Raji (cell line): ENCODE results near the gene STOM.

Source experiments
- POLR2A ChIP-seq: IDR thresholded peaks from 2 replicates; pipeline ENCODE4 v1.6.1; 2011; ENCODE audit warnings: low read depth, low read length, control low read depth; ENCODE audit not compliant: insufficient read depth

Gene STOM

DNA sequence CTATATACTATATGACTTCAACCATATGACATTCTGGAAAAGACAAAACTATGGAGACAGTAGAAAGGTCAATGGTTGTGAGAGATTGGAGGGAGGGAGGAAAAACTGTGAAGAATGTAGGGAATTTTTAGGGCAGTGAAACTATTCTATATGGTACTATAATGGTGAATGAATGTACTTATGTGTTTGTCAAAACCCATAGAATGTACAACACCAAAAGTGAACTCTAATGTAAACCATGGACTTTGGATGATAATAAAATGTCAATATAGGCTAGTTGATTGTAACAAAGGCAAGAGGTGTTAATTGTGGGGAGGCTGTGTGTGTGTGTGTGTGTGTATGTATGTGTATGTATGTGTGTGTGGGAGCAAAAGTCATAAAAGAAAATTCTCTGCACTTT is 10.8 kb upstream of the STOM start:
- TF ChIP-seq POLR2A, result no peak

DNA sequence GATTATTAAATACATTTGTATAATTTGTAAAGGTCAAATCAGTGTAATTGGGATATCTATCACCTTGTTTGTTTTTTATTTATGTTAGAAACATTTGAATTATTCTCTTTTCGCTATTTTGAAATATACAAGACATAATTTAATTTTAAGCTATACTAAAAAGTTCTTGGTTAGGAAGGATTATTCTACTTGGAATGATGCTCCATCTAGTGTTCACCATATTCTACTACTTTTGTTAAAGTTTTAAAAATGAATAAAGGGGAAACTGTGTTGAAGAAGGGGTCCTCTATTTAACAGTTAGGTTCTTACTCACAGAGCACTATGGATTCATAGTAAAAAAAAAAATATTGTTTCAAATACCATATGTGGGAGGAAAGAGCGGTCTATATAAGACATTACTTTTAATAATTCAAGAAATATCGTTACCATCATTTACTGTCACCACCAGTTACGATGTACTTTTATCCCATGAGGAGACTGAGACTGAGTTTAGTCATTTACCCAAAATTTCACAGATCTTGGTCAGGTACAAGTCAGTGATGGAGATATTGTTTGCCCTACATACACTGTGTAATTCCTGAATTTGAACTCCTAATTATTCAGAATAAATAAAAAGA is 6.3 kb upstream of the STOM start:
- no peak for TF ChIP-seq POLR2A

- no peak for TF ChIP-seq POLR2A
Measured at GRCh38 chr9:121373011-121373729, 3.1 kb upstream of the STOM start.

DNA sequence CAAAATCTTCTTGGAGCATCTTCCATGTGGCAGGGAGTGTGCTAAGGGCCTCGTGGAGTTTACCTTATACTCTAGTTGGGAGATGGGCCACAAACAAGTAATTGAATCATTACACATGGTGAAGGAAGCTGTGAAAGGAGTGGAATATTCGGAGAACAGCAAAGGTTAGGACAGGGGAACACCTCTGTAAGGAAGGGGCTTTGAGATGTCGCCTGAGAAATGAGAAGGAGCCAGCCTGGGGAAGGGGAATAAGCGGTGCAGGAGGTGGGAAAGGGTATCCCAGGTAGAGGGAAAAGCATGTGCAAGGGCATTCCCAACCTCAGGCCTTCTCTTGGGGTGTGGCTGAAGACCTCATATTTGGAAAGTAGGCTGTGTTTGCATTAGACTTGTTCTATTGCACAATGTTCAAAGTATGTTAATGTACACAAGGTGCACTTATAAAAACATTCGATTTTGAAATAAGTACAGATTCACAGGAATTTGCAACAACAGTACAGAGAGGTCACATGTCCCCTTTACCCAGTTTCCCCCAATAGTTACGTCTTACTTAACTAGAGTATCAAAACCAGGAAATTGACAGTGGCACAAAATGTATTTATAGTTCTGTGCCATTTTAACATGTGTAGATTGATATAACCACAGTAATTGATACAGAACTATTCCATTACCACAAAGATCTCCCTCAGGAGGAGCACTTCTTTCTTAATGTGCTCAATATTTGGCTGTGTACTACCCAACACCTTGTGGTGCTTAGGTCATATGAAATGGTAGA is 2.4 kb upstream of the STOM start:
- no peak for TF ChIP-seq POLR2A

- TF ChIP-seq POLR2A, result no peak
Measured at GRCh38 chr9:121371495-121372061, 1.5 kb upstream of the STOM start.

DNA sequence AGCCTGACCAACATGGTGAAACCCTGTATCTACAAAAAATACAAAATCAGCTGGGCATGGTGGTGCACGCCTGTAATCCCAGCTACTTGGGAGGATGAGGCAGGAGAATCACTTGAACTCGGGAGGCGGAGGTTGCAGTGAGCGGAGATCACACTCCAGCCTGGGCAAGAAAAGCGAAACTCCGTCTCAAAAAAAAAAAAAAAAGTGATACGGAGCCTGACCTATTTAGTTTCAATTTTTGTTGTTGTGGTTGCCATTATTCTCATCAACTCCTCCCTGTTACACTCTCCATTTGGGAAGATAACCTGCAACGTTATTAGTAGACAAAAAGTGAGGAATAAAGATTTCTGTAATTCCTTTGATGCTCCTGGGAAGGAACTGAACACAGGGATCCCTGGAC is 1.3 kb downstream of the STOM start:
- no peak for TF ChIP-seq POLR2A

DNA sequence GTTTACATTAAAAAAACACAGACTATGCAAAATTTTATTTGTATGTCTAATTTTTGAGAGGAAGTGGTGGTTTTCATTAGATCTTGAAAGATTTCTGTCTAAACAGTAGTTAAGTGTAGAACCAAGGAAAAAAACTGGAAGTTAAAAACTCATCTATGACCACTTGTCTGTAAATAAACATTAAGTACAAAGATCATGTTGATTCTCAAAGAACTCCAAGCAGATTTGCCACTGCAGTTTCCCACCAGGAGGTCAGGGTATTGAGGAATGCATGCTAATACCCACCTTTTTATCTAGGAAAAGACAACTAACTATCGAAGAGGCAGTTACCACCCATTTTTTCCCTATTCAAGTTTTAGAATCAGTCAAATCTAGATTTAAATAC is 1.9 kb downstream of the STOM start:
- TF ChIP-seq POLR2A, result no peak

DNA sequence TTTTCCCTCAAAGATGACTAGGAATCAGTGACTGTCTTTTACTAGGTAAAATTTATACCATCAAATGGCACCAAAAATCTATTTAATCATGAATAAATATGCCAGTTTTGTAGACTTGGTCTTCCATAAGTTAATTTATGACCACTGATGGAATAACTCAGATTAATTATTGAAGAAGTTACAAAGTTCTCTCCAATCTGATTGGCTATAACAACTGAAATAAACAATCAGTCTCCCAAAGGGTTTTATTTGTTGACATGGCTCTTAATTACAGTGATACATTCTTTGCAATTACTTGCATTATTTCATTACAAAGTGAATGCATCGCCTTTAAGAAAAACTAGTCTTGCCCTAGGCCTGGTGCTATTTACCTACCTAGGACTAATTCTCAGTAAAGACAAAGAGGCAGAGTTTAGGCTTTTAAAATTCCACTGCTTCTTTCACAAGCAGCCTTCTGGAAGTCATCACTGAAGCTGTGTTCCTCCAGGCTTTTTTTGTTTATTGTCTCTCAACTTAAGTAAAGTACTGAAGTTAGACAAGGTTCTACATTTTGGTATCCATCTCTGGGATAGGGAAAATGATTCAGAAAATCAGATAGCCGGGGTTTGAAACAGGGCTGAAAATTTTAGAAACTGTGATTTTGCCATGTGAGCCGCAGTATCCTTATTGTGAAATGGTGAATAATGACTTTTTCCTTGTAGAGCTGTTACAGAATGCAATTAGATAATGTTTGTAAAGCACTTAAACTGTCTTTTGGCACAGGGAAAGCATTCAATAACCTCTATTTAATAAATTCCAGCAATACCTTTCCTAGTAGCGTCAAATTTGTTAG is 2.5 kb downstream of the STOM start:
- no peak for TF ChIP-seq POLR2A

GRCh38 chr9:121366611-121367192 is 3.3 kb downstream of the STOM start:
- no peak for TF ChIP-seq POLR2A

DNA sequence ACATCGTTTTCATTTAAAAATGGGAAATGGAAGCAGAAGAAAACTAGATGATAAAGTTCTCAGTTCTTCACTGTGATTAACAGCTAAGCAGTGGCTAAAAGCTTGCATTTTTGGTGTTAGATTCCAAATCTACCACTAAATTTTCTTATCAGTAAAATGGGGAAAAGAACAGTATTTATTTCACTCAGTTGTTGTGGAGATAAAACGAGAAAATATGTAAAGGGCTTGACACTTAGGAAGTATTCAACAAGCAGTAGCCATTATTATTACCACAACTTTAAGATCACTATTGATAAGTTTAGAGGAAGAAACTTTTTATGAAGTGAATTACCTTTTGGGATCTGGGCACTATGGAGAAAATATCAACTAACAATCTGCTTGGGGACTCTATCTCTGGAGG is 4.5 kb downstream of the STOM start:
- TF ChIP-seq POLR2A, result no peak

- no peak for TF ChIP-seq POLR2A
Measured at GRCh38 chr9:121364886-121365285, 5.2 kb downstream of the STOM start.

GRCh38 chr9:121364077-121364476 is 6.0 kb downstream of the STOM start:
- TF ChIP-seq POLR2A, result no peak

- no peak for TF ChIP-seq POLR2A
Measured at GRCh38 chr9:121363622-121363961, 6.5 kb downstream of the STOM start.

DNA sequence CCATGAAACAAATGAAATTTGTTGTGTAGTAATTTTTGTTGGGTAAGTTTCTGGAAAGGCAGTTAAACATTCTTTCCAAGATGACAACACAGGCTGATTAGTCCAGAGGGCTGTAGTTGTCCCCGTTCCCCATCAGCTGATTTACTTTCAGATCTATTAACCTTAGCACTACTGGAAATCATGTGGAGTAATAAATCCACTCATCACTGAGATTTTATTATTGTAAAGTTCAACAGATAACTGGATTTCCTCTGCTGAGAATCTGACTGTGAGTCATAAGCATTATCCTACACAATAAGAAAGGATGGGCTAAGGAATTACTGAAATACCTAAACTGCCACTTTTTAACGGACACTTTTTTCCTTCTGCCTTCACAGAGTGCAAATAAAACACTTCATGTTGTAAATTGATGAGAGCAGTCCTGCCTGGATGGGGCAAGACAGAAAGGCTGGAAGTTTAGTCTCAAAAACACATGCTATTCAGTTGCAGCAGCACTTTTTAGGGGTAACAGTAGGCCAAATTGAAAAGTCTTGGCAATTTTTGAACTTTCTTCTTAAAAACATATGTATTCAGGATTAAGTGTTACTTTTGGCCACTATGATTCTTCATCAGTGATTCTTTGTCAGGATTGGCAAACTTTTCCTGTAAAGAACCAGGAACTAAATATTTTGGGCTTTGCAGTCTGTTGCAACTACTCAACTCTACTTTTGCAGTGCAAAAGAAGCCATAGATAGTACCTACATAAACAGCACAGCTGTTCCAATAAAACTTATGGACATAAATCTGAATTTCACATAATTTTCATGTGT is 7.0 kb downstream of the STOM start:
- TF ChIP-seq POLR2A, result no peak
